ENCODE measurements around the gene CCDC73. TPM values are rescaled to one million over a fixed set of nuclear protein-coding genes. Genes with fewer than 3 reads are reported as not detected.
"Not testable (repeated sequence)": the region's sequence is repeated elsewhere in the genome, so short reads cannot be mapped to it uniquely, and the experiment has no call there.

Gene CCDC73
- polyA plus RNA-seq, 1 donor (not counting 4 experiments of a cell fraction or from before 2014, with no cell fraction given): not detected

GRCh38 chr11:32774081-32774480 lies 20.4 kb downstream of the CCDC73 start:
- dilution Hi-C loops (cut with MboI; ENCODE audit: extremely low pct_ligation_motif_present, low sequenced_read_pairs): no loop called here
- TF ChIP-seq EZH2 (IDR thresholded peaks at IDR 0.05; ENCODE audit: low read length) (no peak), CTCF (optimal IDR thresholded peaks at IDR 0.05 in 1 of 3, IDR thresholded peaks at IDR 0.05 in 1 of 3, conservative IDR thresholded peaks at IDR 0.05 in 1 of 3; ENCODE audit: extremely low read depth in 1 of 3, insufficient read depth in 2 of 3, low read length in 3 of 3) (no peak)
- Histone ChIP-seq H3K9me1 (ENCODE audit: control insufficient read depth, extremely low read depth, insufficient read depth, low read length) (no peaks in the 10 kb centered on the region), H3K9me3 (ENCODE audit: control insufficient read depth, low read depth, low read length) (no peaks in the 10 kb centered on the region), H3K4me2 (ENCODE audit: control insufficient read depth, extremely low read depth, insufficient read depth, low read depth, low read length) (no peak overlapping the region), H3K27me3 (ENCODE audit: control insufficient read depth, extremely low read depth, insufficient read depth, low read length) (no peaks in the 10 kb centered on the region), H3K27ac (ENCODE audit: control insufficient read depth, insufficient read depth, low read length) (no peak overlapping the region), H3K4me3 (ENCODE audit: control insufficient read depth in 2 of 3, extremely low read depth in 1 of 3, insufficient read depth in 2 of 3, low read depth in 1 of 3, low read length in 3 of 3) (no peak overlapping the region), H3K79me2 (ENCODE audit: control insufficient read depth, insufficient read depth, low read length) (no peaks in the 10 kb centered on the region), H3K9ac (ENCODE audit: control insufficient read depth, extremely low read depth, insufficient read depth, low read length) (no peak overlapping the region), H3K36me3 (ENCODE audit: control insufficient read depth in 2 of 2, extremely low read depth in 1 of 2, insufficient read depth in 2 of 2, low read length in 2 of 2) (no peaks in the 10 kb centered on the region), H2AFZ (ENCODE audit: control insufficient read depth, low read length) (no peak overlapping the region), H3K4me1 (ENCODE audit: control insufficient read depth, extremely low read depth, insufficient read depth, low read length) (no peaks in the 10 kb centered on the region), H4K20me1 (ENCODE audit: control insufficient read depth, extremely low read depth, insufficient read depth, low read length) (no peaks in the 10 kb centered on the region)
- DNase-seq (ENCODE audit: low read depth, low spot score): no peak
- no peak for FAIRE-seq

DNA sequence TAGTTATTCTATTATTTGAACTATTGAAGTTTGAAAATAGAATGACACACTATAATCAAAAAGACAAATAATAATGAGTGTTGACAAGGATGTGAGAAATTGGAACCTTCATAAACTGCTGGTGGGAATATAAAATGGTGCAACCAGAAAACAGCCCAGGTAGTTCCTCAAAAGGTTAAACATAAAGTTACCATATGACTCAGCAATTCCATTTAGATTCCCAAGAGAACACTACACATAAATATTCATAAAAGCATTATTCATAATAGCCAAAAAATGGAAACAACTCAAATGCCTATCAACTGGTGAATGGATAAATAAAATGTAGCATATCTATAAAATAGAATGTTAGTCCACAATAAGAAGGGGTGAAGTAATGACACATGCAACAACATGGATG lies 21.7 kb downstream of the CCDC73 start:
- Histone ChIP-seq H3K9me1 (ENCODE audit: control insufficient read depth, extremely low read depth, insufficient read depth, low read length) (no peaks in the 10 kb centered on the region), H3K9ac (ENCODE audit: control insufficient read depth, extremely low read depth, insufficient read depth, low read length) (no peak overlapping the region), H3K4me3 (ENCODE audit: control insufficient read depth in 2 of 3, extremely low read depth in 1 of 3, insufficient read depth in 2 of 3, low read depth in 1 of 3, low read length in 3 of 3) (no peak overlapping the region), H3K4me2 (ENCODE audit: control insufficient read depth, extremely low read depth, insufficient read depth, low read depth, low read length) (no peak overlapping the region), H2AFZ (ENCODE audit: control insufficient read depth, low read length) (no peak overlapping the region), H3K36me3 (ENCODE audit: control insufficient read depth in 2 of 2, extremely low read depth in 1 of 2, insufficient read depth in 2 of 2, low read length in 2 of 2) (no peaks in the 10 kb centered on the region), H3K4me1 (ENCODE audit: control insufficient read depth, extremely low read depth, insufficient read depth, low read length) (no peaks in the 10 kb centered on the region), H3K9me3 (ENCODE audit: control insufficient read depth, low read depth, low read length) (no peaks in the 10 kb centered on the region), H3K27me3 (ENCODE audit: control insufficient read depth, extremely low read depth, insufficient read depth, low read length) (no peaks in the 10 kb centered on the region), H4K20me1 (ENCODE audit: control insufficient read depth, extremely low read depth, insufficient read depth, low read length) (no peaks in the 10 kb centered on the region), H3K27ac (ENCODE audit: control insufficient read depth, insufficient read depth, low read length) (no peak overlapping the region), H3K79me2 (ENCODE audit: control insufficient read depth, insufficient read depth, low read length) (no peaks in the 10 kb centered on the region)
- DNase-seq (ENCODE audit: low read depth, low spot score): no peak
- TF ChIP-seq EZH2 (IDR thresholded peaks at IDR 0.05; ENCODE audit: low read length) (no peak), CTCF (optimal IDR thresholded peaks at IDR 0.05 in 1 of 3, IDR thresholded peaks at IDR 0.05 in 1 of 3, conservative IDR thresholded peaks at IDR 0.05 in 1 of 3; ENCODE audit: extremely low read depth in 1 of 3, insufficient read depth in 2 of 3, low read length in 3 of 3) (no peak)
- dilution Hi-C loops (cut with MboI; ENCODE audit: extremely low pct_ligation_motif_present, low sequenced_read_pairs): no loop called here
- FAIRE-seq: no peak

DNA sequence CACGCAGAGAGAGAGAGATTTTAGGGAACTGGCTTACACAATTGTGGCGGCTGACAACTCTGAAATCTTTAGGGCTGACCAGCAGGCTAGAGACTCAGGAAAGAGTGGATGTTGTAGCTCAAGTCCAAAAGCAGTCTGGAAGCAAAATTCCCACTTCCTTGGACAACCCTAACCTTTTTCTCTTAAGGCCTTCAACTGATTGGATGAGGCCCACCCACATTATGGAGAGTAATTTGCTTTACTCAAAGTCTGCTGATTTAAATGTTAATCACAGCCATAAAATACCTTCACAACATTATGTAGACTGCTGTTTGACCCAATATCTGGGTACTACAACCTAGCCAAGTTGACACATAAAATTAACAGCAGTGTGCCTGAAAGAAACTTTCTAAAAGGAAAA lies 32.7 kb downstream of the CCDC73 start:
- H3K9me3 ChIP-seq (ENCODE audit: control insufficient read depth, low read depth, low read length); H3K79me2 ChIP-seq (ENCODE audit: control insufficient read depth, insufficient read depth, low read length); H3K4me3 ChIP-seq (ENCODE audit: control insufficient read depth in 2 of 3, extremely low read depth in 1 of 3, insufficient read depth in 2 of 3, low read depth in 1 of 3, low read length in 3 of 3); H3K27me3 ChIP-seq (ENCODE audit: control insufficient read depth, extremely low read depth, insufficient read depth, low read length); H3K9me1 ChIP-seq (ENCODE audit: control insufficient read depth, extremely low read depth, insufficient read depth, low read length); H3K36me3 ChIP-seq (ENCODE audit: control insufficient read depth in 2 of 2, extremely low read depth in 1 of 2, insufficient read depth in 2 of 2, low read length in 2 of 2); H3K4me1 ChIP-seq (ENCODE audit: control insufficient read depth, extremely low read depth, insufficient read depth, low read length); H4K20me1 ChIP-seq (ENCODE audit: control insufficient read depth, extremely low read depth, insufficient read depth, low read length); H2AFZ ChIP-seq (ENCODE audit: control insufficient read depth, low read length); DNase-seq (ENCODE audit: low read depth, low spot score); dilution Hi-C loops (cut with MboI; ENCODE audit: extremely low pct_ligation_motif_present, low sequenced_read_pairs); H3K4me2 ChIP-seq (ENCODE audit: control insufficient read depth, extremely low read depth, insufficient read depth, low read depth, low read length); H3K27ac ChIP-seq (ENCODE audit: control insufficient read depth, insufficient read depth, low read length); H3K9ac ChIP-seq (ENCODE audit: control insufficient read depth, extremely low read depth, insufficient read depth, low read length); FAIRE-seq: not testable (repeated sequence)
